Ecto neural progenitor cell (in vitro differentiated cells): ENCODE results near the gene CDKN1A.
A peak's percentile ranks its signal among the peaks of the same experiment; 100 is the strongest.
"Not testable (repeated sequence)": the region's sequence is repeated elsewhere in the genome, so short reads cannot be mapped to it uniquely, and the experiment has no call there.

Experiments used
- DNase-seq: peaks from one replicate; pipeline ENCODE4 v3.0.0-alpha.2; 2018; ENCODE audit warnings: low spot score

CDKN1A gene

DNA sequence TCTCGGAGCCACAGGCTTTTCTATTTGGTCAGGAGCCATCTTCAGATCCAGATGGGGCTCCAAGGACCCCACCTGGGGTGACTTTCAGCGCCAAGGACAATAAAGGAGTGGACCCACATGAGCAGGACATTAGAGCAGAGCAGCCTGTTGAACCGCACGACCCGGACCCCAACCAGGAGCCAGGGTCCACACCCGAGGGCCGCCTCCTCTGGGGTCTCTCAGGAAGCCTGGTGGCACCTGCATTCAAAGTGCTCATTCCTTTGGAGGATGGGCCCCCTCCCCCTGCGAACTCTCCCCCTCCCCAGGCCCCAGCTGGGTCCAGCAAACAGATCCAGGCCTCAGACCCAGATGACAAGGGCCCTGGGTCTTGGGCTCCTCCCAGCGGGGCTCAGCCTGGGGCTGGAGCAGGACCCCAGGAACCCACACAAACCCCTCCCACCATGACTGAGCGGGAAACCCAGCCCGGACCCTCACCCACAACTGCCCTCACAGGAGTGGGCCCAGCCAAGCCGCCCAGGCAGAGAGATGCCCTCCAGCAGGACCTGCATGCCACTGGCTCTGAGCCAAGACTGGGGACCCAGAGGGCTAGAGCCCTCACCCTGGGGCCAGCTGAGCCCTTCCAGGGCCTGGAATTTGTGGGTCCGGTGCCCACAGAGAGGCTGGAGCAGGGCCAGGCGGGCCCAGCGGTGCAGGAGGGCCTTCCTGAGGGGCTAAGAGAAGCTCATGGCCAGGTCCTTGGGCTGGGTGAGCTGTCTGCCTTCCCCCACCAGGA is 43.0 kb downstream of the CDKN1A start:
- no peak for DNase-seq

DNA sequence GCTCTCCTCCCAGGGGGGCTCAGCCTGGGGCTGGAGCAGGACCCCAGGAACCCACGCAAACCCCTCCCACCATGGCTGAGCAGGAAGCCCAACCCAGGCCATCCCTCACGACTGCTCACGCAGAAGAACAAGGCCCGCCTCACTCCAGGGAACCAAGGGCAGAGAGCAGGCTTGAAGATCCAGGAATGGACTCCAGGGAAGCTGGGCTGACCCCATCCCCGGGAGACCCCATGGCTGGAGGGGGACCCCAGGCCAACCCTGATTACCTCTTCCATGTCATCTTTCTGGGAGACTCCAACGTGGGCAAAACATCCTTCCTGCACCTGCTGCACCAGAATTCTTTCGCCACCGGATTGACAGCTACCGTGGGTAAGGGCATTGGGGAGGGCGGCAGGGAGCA is 43.9 kb downstream of the CDKN1A start:
- no peak for DNase-seq

DNA sequence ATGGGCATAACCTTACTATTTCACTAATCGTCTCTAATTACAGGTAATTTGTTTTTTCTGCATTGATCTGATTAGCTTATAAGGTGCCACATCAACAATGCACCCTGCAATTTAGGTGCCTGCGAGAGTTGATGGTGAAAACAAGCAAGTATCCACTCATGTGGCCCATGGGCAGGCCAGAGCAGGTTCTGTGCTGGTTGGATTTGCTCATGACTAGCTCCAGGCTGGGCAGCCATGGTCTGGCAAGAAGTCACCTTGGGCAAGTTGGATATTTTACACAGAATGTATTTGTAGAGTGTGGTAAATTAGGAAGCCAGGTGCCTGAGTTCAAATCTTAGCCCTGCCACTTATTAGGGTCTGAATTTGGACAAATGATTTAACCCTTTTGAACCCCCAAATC is 44.4 kb downstream of the CDKN1A start:
- DNase-seq: no peak

DNA sequence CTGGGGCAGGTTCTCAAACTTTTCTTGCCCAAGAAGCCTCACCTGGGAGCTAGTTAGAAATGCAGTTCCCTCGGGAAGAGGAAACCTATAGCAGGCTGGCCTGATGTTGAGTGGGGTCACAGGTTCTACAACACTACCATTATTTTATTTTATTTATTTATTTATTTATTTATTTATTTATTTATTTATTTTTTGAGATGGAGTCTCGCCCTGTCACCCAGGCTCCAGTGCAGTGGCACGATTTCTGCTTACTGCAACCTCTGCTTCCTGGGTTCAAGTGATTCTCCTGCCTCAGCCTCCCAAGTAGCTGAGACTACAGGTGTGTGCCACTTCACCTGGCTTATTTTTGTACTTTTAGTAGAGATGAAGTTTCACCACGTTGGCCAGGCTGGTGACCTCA is 45.5 kb downstream of the CDKN1A start:
- not testable (repeated sequence) for DNase-seq

DNA sequence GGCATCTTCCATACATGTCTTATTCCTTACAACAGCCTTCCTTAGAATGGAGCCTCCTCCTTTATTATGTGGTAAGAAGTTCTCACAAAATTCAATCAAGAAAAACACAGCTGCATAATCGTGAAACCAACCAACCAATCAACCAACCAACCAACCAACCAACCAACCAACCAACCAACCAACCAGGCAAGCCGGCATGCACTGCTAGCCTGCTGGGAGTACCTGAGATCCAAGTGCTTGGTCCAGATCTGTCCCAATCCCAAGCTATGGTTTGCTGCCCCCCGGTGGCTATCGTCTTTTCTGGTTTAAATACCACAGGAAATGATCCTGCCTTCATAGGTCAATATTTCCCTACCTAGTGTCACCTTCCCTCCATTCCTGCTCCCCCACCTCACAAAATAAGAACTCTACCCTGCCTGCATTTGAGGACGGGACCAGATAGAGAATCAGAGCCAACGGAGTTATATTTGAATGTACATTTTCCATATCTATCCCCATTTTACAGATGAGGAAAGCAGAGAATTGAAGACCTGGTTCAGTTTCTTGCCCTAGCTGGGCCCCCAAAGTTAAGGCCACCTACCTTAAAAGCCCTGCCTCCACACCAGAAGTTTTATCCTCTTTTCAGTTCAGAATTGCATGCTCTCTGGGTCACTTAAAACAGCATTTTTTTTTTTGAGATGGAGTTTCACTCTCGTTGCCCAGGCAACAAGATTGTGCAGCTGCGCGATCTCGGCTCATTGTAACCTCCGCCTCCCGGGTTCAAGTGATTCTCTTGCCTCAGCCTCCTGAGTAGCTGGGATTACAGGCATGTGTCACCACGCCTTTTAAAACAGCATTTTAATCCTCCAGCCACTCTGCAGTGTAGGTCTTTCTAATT is 46.2 kb downstream of the CDKN1A start:
- peak; percentile 69 for DNase-seq

DNA sequence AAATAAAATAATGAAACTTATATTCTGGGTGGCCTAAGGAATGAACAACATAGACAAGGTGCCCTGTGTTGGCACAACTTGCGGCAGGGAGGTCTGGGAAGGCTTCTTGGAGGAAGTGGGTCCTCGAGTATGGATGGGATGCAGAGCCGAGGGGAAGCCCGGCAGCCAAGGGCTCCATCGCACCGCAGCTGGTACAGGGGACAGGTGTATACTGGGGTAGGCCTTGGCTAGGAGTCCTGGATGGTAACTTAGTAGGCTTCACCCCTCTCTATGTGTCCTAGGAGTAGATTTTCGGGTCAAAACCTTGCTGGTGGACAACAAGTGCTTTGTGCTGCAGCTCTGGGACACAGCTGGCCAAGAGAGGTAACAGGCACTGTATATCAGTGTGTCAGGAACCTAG is 47.1 kb downstream of the CDKN1A start:
- no peak for DNase-seq

DNA sequence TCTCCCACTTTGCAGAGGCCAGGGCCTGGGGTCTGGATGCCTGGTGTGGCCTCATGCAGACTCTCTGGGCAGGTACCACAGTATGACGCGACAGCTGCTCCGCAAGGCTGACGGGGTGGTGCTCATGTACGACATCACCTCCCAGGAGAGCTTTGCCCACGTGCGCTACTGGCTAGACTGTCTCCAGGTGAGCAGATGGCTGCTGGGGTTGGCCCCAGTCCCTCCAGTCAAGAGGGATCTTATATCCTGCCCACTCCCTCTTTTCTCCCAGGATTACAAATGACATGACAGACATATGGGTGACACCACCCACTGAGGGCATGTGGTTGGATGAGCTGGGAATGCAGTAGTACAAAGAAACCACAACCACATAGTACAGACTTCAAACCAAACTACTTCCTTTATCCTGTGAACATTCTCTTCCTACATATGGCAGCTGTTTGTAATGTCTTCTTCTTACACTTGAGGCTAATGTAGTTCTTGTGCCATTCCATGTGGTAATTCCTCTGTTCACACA is 49.0 kb downstream of the CDKN1A start:
- DNase-seq: no peak

DNA sequence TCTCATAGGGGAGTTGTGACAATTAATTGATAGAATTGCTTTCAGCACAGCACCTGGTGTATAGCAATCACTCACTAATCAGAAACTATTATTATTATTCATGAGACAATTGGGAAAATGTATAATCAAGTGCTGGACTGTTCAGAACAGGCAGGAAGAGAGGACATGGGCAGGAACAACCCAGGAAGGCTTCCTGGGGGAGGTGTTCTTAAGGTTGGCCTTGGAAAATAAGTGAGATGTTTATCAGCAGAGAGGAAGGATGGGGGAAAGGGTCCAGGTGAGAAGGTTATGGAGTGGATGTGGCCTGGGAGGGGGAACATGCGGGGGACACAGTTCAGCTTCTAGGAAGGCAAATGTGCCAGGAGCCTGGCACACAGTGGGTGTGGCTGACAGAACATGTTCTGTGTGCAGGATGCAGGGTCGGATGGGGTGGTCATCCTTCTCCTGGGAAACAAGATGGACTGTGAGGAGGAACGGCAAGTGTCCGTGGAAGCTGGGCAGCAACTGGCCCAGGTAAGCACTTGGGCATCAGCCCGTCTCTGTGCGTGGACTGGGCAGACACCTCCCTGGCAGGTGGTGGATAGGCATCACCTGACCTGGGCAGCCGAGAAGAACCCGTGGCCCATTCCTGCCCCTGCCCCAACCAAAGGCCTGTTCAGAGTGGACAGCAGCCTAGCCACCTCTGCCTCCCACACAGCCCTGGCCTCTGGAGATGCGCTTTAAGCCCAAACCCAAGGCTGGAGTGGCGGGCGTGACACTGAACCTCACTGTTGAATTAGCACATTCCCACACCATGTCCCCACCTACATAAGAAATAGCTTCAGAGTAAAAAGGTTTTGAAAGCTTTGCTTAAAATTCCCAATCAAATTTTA is 50.0 kb downstream of the CDKN1A start:
- no peak for DNase-seq

DNA sequence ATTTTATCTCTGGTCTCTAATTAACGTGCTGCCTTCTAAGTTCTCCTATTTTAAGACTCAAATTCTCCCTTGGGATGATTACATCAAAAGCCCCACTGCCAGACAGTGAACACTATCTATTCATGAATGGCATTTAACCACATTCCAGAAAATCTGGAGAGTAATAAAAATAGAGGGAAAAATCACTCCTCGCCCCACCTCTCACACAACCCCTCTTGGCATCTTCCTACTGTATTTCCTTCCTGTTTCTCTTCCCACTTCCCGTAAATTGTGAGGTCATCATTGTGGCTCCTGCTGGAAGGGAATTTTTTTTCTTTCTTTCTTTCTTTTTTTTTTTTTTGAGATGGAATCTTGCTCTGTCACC is 50.6 kb downstream of the CDKN1A start:
- DNase-seq: no peak

DNA sequence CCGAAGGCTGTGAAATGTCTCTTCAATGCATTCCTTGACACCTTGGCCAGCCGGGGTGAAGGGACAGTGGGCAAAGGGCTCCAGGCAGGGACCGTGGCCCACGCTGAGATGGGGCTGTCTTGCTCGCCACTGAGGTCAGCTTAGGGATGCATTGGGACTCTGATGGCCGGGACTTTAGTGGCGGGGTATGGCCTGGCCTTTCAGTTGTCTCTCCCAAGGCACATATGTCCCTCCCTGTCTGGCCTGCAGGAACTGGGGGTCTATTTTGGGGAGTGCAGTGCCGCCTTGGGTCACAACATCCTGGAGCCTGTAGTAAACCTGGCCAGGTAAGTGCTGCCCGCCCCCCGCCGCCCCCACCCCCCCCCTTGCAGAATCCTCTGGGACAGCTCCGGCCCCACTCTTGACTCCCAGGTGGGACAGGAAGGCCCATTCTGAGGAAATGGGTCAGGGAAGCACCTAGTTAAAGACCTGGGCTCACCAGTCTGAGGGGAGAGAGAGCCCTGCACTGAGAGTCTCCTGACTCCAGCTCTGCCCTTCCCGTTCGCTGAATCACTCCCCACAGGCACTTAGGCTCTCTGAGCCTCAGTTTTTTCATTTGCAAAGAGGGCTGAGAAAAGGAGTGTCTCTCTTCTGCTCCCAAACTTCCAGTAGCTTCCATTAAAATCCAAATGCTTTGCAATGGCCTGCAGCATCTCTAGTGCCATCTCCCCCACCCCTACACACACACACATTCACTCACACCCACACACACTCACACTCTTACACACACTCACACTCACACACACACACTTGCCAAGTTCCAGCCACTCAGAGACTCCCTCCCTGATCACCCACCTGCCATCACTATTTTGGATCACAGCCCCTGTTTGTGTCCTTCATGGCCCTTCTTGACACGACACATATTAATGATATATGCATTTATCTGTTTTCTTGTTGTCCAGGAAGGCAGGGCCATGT is 52.2 kb downstream of the CDKN1A start:
- no peak for DNase-seq

DNA sequence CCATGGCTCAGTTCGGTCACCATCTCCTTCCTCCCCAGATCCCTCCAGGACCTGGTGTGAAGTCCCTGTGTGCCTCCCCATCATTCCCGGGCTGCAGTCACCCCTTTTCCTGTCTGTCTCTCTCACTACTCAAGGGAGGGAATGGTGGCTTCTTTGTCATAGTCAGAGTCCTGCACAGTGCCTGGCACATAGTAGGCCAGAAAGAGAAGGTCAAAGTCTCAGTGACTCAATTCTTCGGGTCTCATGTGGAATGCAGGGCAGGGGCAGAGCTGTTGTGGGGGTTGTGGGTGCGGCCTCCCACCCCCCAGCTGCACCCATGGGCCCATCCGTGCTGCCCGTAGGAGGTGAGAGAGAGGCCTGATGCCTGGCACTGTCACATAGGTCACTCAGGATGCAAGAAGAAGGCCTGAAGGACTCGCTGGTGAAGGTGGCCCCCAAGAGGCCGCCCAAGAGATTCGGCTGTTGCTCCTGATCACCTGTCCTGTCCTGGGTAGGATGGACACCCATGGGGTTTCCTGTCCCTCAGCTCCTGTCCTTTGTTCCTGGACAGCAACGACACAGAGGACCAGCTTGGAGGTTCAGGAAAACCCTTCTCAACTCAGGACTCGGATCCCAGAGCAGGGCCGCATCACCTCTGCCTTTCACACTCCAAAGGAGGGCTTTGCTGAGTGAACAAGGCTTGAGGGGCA is 53.3 kb downstream of the CDKN1A start:
- DNase-seq: no peak

DNA sequence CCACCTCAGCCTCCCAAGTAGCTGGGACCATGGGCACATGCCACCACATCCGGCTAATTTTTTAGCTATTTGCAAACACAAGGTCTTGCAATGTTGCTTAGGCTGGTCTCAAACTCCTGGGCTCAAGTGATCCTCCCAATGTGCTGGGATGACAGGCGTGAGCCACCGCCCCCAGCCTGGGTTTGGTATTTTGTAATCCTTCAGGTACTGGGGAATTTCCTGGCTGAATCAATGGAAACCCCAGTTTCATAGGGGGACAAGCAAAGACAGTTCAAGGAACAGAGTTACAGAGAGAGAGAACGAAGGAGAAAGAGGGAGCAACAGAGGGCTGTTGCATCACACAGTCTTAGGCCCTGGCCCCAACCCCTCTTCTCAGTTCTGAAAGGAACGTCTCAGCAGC is 54.8 kb downstream of the CDKN1A start:
- no peak for DNase-seq

DNA sequence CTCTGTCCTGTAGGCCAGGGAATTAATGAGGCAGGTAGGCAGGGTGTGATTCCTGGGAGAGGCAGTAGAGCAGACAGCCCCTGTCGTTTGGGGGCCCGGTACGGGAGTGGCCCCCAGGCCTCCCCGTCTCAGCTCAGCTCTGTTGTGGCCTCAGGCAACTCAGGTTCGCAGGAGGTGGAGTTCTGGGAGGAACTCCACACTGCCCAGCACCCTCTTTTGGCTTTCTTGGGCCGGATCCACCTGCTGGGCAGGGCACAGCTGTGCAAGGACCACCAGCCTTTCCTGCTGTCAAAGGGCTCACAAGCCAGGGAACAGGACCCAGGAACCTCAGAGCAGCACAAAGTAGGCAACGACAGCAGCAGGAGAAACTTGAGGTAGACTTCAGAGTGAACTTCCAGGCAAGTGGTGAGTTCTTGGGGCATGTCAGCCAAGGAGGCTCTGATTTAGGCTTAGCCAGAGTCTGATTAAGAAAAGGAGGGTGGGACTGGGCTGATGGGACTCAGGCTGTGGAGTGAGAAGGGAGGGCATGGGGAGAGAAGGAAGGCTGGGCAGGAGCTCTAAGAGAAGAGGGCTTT is 56.1 kb downstream of the CDKN1A start:
- DNase-seq: no peak

DNA sequence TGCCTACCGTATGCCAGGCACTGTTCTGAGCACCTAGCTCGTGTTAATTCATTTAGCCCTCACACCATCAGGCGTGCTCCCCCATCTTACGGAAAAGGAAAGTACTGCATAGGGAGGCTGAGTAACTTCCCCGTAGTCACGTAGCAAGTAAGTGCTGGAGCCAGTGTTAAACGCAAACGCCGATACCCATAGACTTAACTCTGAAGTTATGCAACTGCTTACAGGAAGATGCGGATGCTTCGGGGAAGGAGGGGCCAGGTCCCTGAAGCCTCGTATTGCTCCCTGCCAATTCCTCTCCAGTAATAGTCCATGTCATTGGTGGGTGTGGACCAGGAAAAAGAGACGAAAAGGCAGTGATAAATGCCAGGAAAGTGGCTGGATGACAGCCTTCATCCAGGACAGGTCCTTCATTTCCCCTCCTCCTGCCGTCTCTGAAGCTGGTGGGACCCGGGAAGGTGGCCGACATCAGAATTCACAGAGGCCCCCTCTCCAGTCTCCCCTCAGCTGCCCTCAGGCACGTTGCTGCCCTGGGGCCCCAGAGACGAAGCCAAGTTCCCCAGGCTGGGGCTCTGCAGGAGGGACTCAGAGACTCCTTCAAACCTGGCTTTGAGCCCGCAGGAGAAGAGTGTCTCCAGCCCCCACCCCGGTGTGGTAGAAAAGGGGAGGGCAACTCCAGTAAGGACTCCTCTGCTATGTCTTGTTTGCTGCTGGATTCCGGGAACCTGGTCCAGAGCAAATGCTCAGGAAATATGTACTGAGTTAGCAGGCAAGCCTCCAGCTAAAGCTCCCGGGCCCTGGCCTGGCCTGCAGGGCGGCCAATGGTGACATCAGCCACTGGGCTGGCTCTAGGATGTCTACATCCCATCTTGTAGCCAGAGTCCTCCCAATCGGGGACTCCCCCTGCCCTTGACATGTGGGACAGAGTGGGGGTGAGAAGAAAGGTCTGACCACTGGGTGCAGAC is 56.9 kb downstream of the CDKN1A start:
- no peak for DNase-seq
